ENCODE measurements around the gene ASXL2. TPM values are rescaled to one million over a fixed set of nuclear protein-coding genes. Genes with fewer than 3 reads are reported as not detected.

ASXL2 gene
- total and polyA plus RNA-seq, 4 donors: 2.4 to 29.0 (median 12.3) TPM

- Histone ChIP-seq H3K27ac (ENCODE audit: low read depth in 1 of 2, low read length in 1 of 2) (no peak overlapping the region), H3K4me3 (no peak overlapping the region), H3K4me1 (ENCODE audit: control insufficient read depth in 5 of 5, insufficient read depth in 5 of 5, low read length in 5 of 5) (no peaks in the 10 kb centered on the region), H3K27me3 (ENCODE audit: control insufficient read depth in 3 of 3, insufficient read depth in 3 of 3, low read length in 2 of 3) (peaks cover 0 to 6% (median 0%) of the 10 kb centered on the region in 3 donors), H3K9ac (ENCODE audit: insufficient read depth in 1 of 2, low read length in 2 of 2) (no peak overlapping the region), H3K9me3 (ENCODE audit: control insufficient read depth in 4 of 4, insufficient read depth in 3 of 4, low read length in 3 of 4) (no peaks in the 10 kb centered on the region), H3K36me3 (ENCODE audit: control insufficient read depth in 4 of 4, insufficient read depth in 4 of 4, low read length in 4 of 4) (no peaks in the 10 kb centered on the region)
- no peak for DNase-seq
- TF ChIP-seq, protein P1, sequence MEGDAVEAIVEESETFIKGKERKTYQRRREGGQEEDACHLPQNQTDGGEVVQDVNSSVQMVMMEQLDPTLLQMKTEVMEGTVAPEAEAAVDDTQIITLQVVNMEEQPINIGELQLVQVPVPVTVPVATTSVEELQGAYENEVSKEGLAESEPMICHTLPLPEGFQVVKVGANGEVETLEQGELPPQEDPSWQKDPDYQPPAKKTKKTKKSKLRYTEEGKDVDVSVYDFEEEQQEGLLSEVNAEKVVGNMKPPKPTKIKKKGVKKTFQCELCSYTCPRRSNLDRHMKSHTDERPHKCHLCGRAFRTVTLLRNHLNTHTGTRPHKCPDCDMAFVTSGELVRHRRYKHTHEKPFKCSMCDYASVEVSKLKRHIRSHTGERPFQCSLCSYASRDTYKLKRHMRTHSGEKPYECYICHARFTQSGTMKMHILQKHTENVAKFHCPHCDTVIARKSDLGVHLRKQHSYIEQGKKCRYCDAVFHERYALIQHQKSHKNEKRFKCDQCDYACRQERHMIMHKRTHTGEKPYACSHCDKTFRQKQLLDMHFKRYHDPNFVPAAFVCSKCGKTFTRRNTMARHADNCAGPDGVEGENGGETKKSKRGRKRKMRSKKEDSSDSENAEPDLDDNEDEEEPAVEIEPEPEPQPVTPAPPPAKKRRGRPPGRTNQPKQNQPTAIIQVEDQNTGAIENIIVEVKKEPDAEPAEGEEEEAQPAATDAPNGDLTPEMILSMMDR (IDR thresholded peaks at IDR 0.05; ENCODE audit: control extremely low read depth, extremely low read depth): no peak
- WGBS, 2 donors: 89% methylated on average over 5 of the region's 5 CpGs
- no peak for ATAC-seq (ENCODE audit: insufficient read depth, low FRiP score)
These were observed 9.4 kb upstream of the ASXL2 start for GRCh38 chr2:25887624-25888242.

DNA sequence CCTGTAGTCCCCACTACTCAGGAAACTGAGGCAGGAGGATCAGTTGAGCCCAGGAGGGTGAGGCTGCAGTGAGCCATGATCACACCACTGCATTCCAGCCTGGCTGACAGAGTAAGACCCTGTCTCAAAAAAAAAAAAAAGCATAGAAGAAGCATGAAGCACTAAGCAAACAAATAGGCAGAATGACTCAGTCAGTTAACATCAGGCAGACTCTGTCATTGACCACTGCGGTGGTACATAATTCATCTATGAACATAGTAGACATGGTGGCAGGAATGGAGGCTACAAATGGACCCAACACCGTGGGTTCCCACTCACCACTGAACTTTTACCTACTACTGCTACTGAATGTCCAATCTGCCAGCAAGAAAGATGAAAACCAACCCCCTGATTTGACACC is 7.6 kb upstream of the ASXL2 start:
- peaks cover 0 to 7% (median 4%) of the 10 kb centered on the region in 3 donors for H3K27me3 ChIP-seq (ENCODE audit: control insufficient read depth in 3 of 3, insufficient read depth in 3 of 3, low read length in 2 of 3)
- no peaks in the 10 kb centered on the region for H3K4me1 ChIP-seq (ENCODE audit: control insufficient read depth in 5 of 5, insufficient read depth in 5 of 5, low read length in 5 of 5)
- no peak overlapping the region for H3K27ac ChIP-seq (ENCODE audit: low read depth in 1 of 2, low read length in 1 of 2)
- H3K4me3 ChIP-seq: no peak overlapping the region
- TF ChIP-seq, protein P1 (IDR thresholded peaks at IDR 0.05; ENCODE audit: control extremely low read depth, extremely low read depth): no peak
- H3K36me3 ChIP-seq (ENCODE audit: control insufficient read depth in 4 of 4, insufficient read depth in 4 of 4, low read length in 4 of 4): no peaks in the 10 kb centered on the region
- no peak for DNase-seq
- 90 to 96% methylated on average over 2 of the region's 2 CpGs for WGBS, 2 donors
- no peaks in the 10 kb centered on the region for H3K9me3 ChIP-seq (ENCODE audit: control insufficient read depth in 4 of 4, insufficient read depth in 3 of 4, low read length in 3 of 4)
- H3K9ac ChIP-seq (ENCODE audit: insufficient read depth in 1 of 2, low read length in 2 of 2): no peak overlapping the region
- no peak for ATAC-seq (ENCODE audit: insufficient read depth, low FRiP score)

DNA sequence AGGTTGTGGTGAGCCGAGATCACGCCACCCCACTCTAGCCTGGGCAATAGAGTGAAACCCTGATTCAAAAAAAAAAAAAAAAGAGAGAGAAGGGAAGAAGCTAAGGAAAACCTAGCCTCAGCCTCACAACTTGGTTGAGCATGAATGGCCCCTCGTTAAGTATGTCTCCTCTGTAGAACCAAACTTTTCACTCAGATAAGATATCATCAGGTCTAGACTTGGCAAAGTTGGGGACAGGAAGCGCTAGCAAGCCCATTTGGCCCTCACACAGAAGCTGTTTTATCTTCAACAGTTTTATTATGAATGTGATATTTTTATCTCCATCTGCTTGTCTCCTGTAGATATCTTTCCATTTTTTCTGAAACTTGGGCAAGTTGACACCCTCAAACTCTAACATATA is 3.5 kb upstream of the ASXL2 start:
- no peak for DNase-seq
- H3K27ac ChIP-seq (ENCODE audit: low read depth in 1 of 2, low read length in 1 of 2): no peak overlapping the region
- peaks cover 0 to 14% (median 7%) of the 10 kb centered on the region in 3 donors for H3K27me3 ChIP-seq (ENCODE audit: control insufficient read depth in 3 of 3, insufficient read depth in 3 of 3, low read length in 2 of 3)
- WGBS, 2 donors: 72 to 90% methylated on average over 4 of the region's 4 CpGs
- H3K9me3 ChIP-seq (ENCODE audit: control insufficient read depth in 4 of 4, insufficient read depth in 3 of 4, low read length in 3 of 4): no peaks in the 10 kb centered on the region
- H3K36me3 ChIP-seq (ENCODE audit: control insufficient read depth in 4 of 4, insufficient read depth in 4 of 4, low read length in 4 of 4): no peaks in the 10 kb centered on the region
- TF ChIP-seq, protein P1 (IDR thresholded peaks at IDR 0.05; ENCODE audit: control extremely low read depth, extremely low read depth): no peak
- H3K4me1 ChIP-seq (ENCODE audit: control insufficient read depth in 5 of 5, insufficient read depth in 5 of 5, low read length in 5 of 5): peaks cover 0 to 11% (median 0%) of the 10 kb centered on the region in 5 donors
- no peak overlapping the region for H3K9ac ChIP-seq (ENCODE audit: insufficient read depth in 1 of 2, low read length in 2 of 2)
- H3K4me3 ChIP-seq: no peak overlapping the region
- ATAC-seq (ENCODE audit: insufficient read depth, low FRiP score): no peak
